Adrenal gland (tissue), 12 donors: Measurements from ENCODE around the gene CMTM5. TPM values are rescaled to one million over a fixed set of nuclear protein-coding genes. Genes with fewer than 3 reads are reported as not detected.
"Not testable (repeated sequence)": the region's sequence is repeated elsewhere in the genome, so short reads cannot be mapped to it uniquely, and the experiment has no call there.

Source experiments
- DNase-seq, 7 donors: peaks; one replicate each; pipeline ENCODE4 v3.0.0-alpha.2; 2019 to 2020
- H3K27ac ChIP-seq, 5 donors: fragments of 200-600 bp; sonication (generic) in 4 of 5; 1 replicate in 3 of 5; 2 replicates in 2 of 5; pipeline versions ENCODE4 v1.5.1 to v1.8.0; 2016 to 2020; ENCODE audit warnings: mild to moderate bottlenecking in 1 of 5
- H3K27me3 ChIP-seq: fragments of 200-600 bp; 2 replicates; pipeline ENCODE4 v1.8.0; 2021
- H3K36me3 ChIP-seq, 2 donors: fragments of 200-600 bp; replicated peaks in 1 of 2; 1 replicate in 1 of 2; 2 replicates in 1 of 2; pipeline versions ENCODE4 v1.5.1 to v1.8.0; 2018 to 2022
- H3K4me1 ChIP-seq, 2 donors: fragments of 200-600 bp; replicated peaks in 1 of 2; 1 replicate in 1 of 2; 2 replicates in 1 of 2; pipeline versions ENCODE4 v1.5.1 to v1.8.0; 2018 to 2021
- H3K4me3 ChIP-seq, 4 donors: fragments of 200-600 bp; sonication (generic) in 3 of 4; one replicate each; pipeline ENCODE4 v1.5.1; 2016 to 2018
- H3K9me3 ChIP-seq, 3 donors: fragments of 200-600 bp; sonication (generic) in 1 of 3; replicated peaks in 1 of 3; 1 replicate in 2 of 3; 2 replicates in 1 of 3; pipeline versions ENCODE4 v1.5.1 to v1.8.0; 2016 to 2021
- POLR2A ChIP-seq, 2 donors: fragments of 450-650 bp; IDR thresholded peaks; one replicate each; pipeline ENCODE4 v1.6.1; 2017; ENCODE audit warnings: antibody characterized with exemption in 2 of 2, mild to moderate bottlenecking in 2 of 2, moderate library complexity in 1 of 2
- whole genome bisulfite sequencing, 4 donors: extraction: QIAGEN DNeasy Blood & Tissue Kit in 2 of 4; methylation state at CpG; one replicate each; pipeline versions ENCODE4 v1.1.5 to v1.1.7; 2013 to 2017; 5-methylcytosine and 5-hydroxymethylcytosine counted together
- intact Hi-C, 2 donors: fragments of 100-400 bp; cut with DNase I; formaldehyde crosslinking; loops; one replicate each; pipeline versions ENCODE4 v1.14.1 to v1.15.0; 2022 to 2023
- polyA plus RNA-seq, 3 donors: library from polyadenylated mRNA; stranded (reverse); fragments of 200-250 nt in 2 of 3; fragments of 350-450 nt in 1 of 3; fragmentation: Illumina TruSeq in 1 of 3; extraction: RNeasy Lipid Tissue Mini Kit (QIAGEN cat#74804) in 1 of 3; gene quantifications; one replicate each; pipeline ENCODE4 v1.2.3, GENCODE V29; 2013 to 2014
- total RNA-seq, 9 donors: library from RNA; depleted of rRNA in 4 of 9; stranded (reverse); fragments of >200 nt in 4 of 9; fragments of 120-200 nt in 1 of 9; fragmentation: NEBNext Ultra II Directional in 1 of 9; extraction: Animal tissue kit (Norgen Biotek cat#: 25700) in 1 of 9; gene quantifications; one replicate each; pipeline versions ENCODE4 v1.1.0 to v1.2.4, GENCODE V29; 2013 to 2023
- TF ChIP-seq, protein P1 (sequence below), 6 experiments: fragments of 450-650 bp in 4 of 6; fragments of 200-600 bp in 2 of 6; sonication (generic) in 1 of 6; IDR thresholded peaks; 1 replicate in 5 of 6; 2 replicates in 1 of 6; pipeline versions ENCODE4 v1.5.1 to v1.8.0; 2016 to 2021; ENCODE audit warnings: antibody characterized with exemption in 6 of 6, mild to moderate bottlenecking in 2 of 6, moderate library complexity in 1 of 6
- donor health status: healthy with polysubstance abuse.
- donor health status: Bipolar disorder and iron deficiency.
- donor health status: DM: yes; HTN: yes; CAD: no.
- donor health status: DM: no; HTN: no; CAD: no.
- donor health status: DM: no; HTN: no; CAD: no.
- donor health status: DM: yes; HTN: yes; CAD: no.

The CMTM5 gene
- total and polyA plus RNA-seq, 12 donors = 0.34 to 2.6 (median 0.89) TPM; not detected in 5

DNA sequence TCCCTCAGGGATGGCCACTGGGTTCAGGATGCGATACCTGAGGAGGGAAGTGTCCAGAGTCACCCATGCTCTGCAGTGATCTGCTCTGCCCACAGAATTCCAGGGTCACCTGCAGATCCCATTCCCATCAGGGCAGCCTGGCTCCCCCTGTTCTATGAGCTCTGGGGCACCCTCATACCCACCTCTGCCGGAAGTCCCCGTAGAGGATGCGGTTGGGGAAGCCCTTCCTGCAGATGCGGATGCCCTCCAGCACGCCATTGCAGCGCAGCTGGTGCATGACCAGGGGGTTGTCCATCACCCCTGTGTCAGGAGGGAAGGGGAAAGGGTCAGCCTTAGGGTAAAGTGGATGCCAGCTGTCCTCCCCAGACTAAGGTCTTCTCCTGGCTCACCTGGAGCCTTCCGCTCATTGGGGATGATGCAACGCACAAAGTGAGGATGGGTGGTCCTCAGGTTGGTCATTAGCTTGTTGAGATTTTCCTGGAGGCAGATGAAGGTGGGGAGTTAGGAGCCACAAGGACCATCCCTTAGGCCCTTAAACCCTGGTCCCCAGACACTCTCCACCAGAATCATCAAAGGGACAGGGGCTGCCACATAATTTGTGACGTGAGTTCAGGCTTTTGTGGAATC, 20.0 kb downstream of the CMTM5 start:
- H3K27me3 ChIP-seq = no peaks in the 10 kb centered on the region
- no peaks in the 10 kb centered on the region for H3K36me3 ChIP-seq
- TF ChIP-seq POLR2A (IDR thresholded peaks at IDR 0.05) = no peak
- TF ChIP-seq, protein P1, sequence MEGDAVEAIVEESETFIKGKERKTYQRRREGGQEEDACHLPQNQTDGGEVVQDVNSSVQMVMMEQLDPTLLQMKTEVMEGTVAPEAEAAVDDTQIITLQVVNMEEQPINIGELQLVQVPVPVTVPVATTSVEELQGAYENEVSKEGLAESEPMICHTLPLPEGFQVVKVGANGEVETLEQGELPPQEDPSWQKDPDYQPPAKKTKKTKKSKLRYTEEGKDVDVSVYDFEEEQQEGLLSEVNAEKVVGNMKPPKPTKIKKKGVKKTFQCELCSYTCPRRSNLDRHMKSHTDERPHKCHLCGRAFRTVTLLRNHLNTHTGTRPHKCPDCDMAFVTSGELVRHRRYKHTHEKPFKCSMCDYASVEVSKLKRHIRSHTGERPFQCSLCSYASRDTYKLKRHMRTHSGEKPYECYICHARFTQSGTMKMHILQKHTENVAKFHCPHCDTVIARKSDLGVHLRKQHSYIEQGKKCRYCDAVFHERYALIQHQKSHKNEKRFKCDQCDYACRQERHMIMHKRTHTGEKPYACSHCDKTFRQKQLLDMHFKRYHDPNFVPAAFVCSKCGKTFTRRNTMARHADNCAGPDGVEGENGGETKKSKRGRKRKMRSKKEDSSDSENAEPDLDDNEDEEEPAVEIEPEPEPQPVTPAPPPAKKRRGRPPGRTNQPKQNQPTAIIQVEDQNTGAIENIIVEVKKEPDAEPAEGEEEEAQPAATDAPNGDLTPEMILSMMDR (IDR thresholded peaks at IDR 0.05) = no peak
- H3K4me3 ChIP-seq = no peak overlapping the region
- H3K4me1 ChIP-seq = no peaks in the 10 kb centered on the region
- WGBS, 4 donors = 89 to 100% (median 91%) methylated on average over 1 to 10 of the region's 10 CpGs
- intact Hi-C loops = no loop called here
- H3K27ac ChIP-seq = no peak overlapping the region
- no peak for DNase-seq
- no peaks in the 10 kb centered on the region for H3K9me3 ChIP-seq

DNA sequence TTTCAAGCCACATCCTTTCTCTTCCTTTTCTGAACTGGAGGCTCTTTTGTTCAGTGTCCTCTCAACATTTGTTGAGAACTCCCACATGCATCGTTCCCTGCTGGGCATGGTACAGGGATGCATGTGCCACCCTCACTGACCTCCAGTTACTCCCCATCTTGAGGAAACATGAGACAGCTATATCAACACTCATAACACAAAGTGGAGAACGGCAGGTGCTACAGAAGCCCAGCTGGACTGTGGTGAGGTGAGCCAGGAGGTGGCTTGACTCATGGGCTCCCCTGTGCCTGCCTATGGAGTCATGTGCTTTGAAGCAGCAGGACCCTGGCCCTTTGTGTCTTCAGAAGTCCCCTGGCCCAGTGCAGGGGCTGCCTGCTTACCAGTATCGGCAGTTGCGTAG, 21.5 kb downstream of the CMTM5 start:
- Histone ChIP-seq H3K36me3 (no peaks in the 10 kb centered on the region), H3K9me3 (no peaks in the 10 kb centered on the region), H3K4me3 (no peak overlapping the region), H3K27ac (no peak overlapping the region), H3K27me3 (no peaks in the 10 kb centered on the region), H3K4me1 (no peaks in the 10 kb centered on the region)
- intact Hi-C loops = no loop called here
- TF ChIP-seq POLR2A (IDR thresholded peaks at IDR 0.05) = no peak
- TF ChIP-seq, protein P1 (IDR thresholded peaks at IDR 0.05) = no peak
- WGBS, 4 donors = 83 to 89% (median 87%) methylated on average over 3 to 4 of the region's 4 CpGs
- DNase-seq = no peak

DNA sequence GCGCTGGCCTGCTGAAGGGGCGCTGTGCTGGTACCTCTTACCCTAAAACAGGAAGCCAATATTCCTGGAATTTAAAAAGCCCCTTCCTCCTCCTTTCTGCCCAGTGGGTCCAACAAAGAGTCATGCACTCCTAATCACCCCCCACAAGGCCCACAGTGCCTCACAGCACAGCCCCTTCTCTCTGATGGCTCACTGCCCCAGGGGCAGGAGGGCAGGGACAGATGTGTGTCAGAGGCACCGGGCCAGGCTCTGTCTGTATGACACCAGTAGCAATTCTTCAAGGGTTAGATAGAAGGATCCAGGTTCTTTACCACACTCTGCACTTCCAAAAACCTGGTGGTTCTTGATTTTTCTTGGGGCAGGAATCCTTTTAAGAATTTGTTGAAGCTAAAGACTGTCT, 22.3 kb downstream of the CMTM5 start:
- no peak for TF ChIP-seq POLR2A (IDR thresholded peaks at IDR 0.05)
- TF ChIP-seq, protein P1 (IDR thresholded peaks at IDR 0.05) = no peak
- Histone ChIP-seq H3K27me3 (no peaks in the 10 kb centered on the region), H3K36me3 (no peaks in the 10 kb centered on the region), H3K9me3 (no peaks in the 10 kb centered on the region), H3K4me3 (no peak overlapping the region), H3K27ac (no peak overlapping the region), H3K4me1 (no peaks in the 10 kb centered on the region)
- intact Hi-C loops = no loop called here
- no peak for DNase-seq
- 82 to 92% (median 87%) methylated on average over 2 to 3 of the region's 3 CpGs for WGBS, 4 donors

DNA sequence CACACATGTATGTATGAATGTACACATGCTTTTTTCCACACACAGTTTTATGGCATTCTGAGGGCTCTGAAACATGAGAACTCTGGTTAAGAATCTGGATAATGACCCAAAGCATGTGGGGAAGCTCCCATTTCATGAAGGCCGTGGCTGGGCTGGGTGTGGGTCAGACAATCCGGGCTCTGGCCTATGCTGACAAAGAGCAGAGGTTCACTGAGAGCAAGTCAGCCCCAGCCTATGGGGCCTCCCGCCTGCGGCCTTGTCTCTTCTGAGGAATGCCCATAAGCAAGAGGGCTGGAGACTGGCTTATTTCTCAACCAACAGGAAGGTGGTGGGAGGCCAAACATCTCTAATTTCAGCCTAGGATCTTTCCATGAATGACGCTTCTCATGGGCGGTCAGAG, 22.7 kb downstream of the CMTM5 start:
- no peak for DNase-seq
- H3K4me1 ChIP-seq = no peaks in the 10 kb centered on the region
- TF ChIP-seq POLR2A (IDR thresholded peaks at IDR 0.05) = no peak
- TF ChIP-seq, protein P1 (IDR thresholded peaks at IDR 0.05) = no peak
- intact Hi-C loops = no loop called here
- no peaks in the 10 kb centered on the region for H3K27me3 ChIP-seq
- H3K36me3 ChIP-seq = no peaks in the 10 kb centered on the region
- H3K27ac ChIP-seq = no peak overlapping the region
- H3K9me3 ChIP-seq = no peaks in the 10 kb centered on the region
- no peak overlapping the region for H3K4me3 ChIP-seq
- WGBS, 4 donors = 80 to 86% (median 82%) methylated on average over 5 to 6 of the region's 6 CpGs

DNA sequence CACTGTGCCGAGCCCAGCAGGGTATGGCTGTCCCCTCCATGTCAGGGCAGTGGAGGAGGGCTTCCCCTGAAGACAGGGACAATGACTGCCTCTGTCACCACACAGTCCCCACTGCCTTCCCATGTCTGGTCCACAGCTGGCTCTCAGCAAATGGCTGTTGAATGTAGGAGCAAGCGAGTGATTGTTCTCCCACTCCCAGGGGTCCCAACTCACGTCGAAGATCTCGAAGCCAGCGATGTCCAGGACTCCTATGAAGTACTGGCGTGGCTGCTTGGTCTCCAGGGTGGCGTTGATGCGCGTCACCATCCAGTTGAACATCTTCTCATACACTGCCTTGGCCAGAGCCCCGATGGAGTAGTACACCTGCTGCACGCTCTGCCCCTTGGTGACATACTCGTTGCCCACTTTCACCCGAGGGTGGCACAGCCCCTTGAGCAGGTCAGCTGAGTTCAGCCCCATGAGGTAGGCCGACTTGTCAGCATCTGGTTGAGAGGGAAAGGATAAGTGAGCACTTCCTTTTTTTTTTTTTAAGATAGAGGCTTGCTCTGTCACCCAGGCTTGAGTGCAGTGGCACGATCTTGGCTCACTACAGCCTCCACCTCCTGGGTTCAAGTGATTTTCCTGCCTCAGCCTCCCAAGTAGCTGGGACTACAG, 23.8 kb downstream of the CMTM5 start:
- H3K36me3 ChIP-seq = not testable (repeated sequence)

More for the DNA sequence above, 23.8 kb downstream of the CMTM5 start:
- H3K27me3 ChIP-seq, intact Hi-C loops, H3K4me3 ChIP-seq, H3K4me1 ChIP-seq, H3K27ac ChIP-seq, H3K9me3 ChIP-seq, DNase-seq: not testable (repeated sequence)
- WGBS, 4 donors = 78 to 91% (median 85%) methylated on average over 16 of the region's 16 CpGs
